HG03565 (cell line): Measurements from ENCODE around the gene PTMA.
"Not testable (repeated sequence)": the region's sequence is repeated elsewhere in the genome, so short reads cannot be mapped to it uniquely, and the experiment has no call there.

ENCODE experiments used
- ATAC-seq: cut with Tn5 transposase; IDR thresholded peaks from one replicate; pipeline ENCODE4 v1.9.1; 2021; ENCODE audit warnings: mild to moderate bottlenecking, moderate library complexity; ENCODE audit not compliant: unreplicated experiment

PTMA gene

GRCh38 chr2:231714639-231715498, 6.5 kb downstream of the PTMA start:
- no peak for ATAC-seq

DNA sequence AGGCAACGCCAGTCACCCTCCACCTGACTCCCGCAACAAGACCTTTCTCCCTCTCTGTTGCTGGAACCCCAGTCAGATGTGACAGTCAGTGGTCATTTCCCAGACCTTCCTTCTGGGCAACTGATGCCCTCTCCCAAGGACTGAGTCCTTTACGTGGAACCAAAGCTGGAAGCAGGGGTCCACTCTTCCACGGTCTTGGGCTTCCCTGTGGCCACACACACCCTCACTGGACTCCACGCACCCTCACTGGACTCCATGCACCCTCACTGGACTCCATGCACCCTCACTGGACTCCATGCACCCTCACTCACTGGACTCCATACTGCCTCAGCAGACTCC, 7.1 kb downstream of the PTMA start:
- no peak for ATAC-seq

- ATAC-seq, result no peak
Observed at GRCh38 chr2:231715988-231716616, 7.8 kb downstream of the PTMA start.

DNA sequence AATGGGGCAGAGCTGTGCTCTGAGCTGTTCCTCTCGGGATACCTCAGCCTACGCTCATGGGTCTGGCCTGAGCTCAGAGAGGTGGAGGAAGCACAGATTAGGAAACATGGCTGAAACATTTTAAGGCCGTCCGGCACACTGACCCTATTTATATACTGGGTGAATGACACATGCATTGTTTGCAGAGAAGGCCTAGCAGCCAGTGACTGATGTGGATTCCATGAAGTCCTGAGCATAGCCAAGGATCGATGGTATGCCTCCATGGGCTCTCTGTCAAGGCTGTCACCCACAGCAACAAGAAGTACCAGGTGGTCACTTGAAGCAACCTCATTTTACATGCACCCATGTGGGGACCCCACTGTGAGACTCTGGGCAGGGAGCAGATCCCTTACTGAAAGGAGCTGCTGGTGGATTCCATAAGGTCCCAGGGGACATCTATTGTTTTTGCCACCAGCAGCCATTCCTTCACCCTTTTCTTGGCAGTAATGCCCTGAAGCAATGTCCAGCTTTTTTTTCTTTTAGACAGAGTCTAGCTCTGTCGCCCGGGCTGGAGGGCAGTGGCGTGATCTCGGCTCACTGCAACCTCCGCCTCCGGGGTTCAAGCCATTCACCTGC, 8.4 kb downstream of the PTMA start:
- ATAC-seq, result no peak

GRCh38 chr2:231717281-231718171, 9.2 kb downstream of the PTMA start:
- no peak for ATAC-seq

GRCh38 chr2:231718799-231719198, 10.5 kb downstream of the PTMA start:
- ATAC-seq, result no peak

DNA sequence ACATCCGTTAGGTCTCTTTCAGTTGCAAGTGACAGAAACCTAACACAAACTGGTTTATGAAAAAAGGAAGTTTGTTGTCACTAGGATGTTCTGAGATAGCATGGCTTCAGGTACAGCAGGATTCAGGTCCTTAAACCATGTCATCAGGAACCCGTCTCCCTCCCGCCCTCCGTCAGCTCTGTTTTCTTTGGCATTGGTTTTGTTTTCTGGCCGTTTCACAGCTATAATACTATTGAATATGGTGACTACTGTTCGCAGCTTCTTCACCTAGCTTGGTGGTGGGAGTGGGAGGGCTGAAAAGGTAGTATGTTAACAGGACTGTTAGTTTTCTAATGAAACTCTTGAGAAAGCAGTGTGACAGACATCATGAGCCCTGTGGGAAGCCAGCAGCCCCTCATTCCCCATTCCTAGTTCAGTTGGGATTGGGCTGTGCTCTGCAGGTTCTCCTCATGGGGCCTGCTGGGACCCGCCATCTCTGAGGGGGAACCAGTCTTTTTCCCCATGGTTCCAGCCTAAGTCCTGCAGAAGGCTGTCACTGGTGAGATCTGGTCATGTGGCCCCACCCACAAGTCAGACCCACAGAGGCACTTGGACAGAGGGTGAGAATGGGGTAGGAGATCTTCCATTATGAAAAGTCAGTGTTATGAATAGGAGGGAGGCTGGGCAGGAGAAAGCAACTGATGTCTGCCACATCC, 12.1 kb downstream of the PTMA start:
- ATAC-seq, result no peak

DNA sequence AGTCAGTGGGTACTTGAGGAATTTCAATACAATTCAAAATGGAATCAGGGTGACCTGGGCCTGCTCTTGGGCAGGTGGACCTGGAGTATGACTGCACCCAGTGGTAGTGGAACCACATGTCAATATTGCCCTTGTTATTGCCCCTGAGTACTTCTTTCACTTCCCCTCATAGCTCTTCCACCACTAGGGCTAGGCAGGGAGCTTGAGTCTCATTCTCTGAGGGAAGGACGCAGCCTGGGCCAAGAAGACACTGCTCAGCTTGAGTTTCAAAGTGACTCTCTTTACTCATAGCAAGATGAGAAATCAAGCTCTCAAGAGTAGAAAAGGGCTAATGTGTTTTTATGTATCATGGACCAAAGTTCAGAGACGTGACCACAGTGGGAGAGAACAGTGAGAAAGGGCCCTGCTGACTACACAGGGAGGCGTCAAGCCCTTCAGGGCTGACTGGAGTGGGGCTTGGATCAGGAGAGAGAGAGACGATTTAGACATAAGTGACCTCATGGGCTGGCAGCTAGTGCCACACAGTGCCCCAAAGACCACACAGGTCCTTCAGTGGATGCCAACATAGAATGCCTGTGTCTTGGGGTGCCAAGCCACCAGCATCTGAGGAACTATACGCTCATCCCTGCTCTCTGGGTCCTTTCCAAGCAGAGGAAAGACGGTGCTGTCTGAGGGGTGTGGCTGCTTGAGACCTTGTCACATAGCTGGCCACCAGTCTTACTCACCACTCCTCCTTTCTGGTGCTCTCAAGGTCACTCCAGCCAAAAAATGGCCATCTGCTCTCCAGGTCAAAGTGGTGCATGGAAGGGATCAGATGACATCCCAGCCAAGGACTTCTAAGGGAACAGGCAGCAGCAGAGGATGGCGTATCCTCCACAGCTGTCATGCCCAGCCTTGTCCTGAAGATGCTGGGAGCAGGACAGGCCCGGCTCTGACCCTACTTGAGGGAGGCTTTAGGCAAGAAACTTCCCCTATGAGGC, 13.0 kb downstream of the PTMA start:
- peak; percentile 58 for ATAC-seq

DNA sequence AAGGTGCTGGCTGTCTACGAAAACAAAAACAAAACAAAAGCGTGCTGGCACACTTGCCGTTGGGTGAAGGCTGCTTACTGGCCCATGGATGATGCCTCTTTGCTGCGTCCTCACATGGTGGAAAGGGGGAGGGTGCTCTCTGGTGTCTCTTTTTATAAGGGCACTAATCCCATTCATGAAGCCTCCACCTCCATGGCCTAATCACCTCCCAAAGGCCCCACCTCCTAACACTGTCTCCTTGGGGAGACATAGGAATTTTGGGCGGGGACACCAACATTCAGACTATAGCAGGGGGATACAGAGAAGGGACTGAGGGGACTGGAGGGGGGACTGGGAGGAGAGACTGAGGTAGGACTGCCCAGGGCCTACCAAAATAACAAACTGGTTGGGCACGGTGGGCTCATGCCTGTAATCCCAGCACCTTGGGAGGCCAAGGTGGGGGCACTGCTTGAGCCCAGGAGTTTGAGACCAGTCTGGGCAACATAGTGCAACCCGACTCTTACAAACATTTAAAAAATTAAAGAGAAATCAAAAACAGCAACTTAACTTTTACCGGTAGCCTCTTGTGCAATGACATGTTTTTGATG, 14.5 kb downstream of the PTMA start:
- ATAC-seq, result no peak

GRCh38 chr2:231725476-231725875, 17.2 kb downstream of the PTMA start:
- no peak for ATAC-seq

GRCh38 chr2:231726276-231726675, 18.0 kb downstream of the PTMA start:
- no peak for ATAC-seq

GRCh38 chr2:231727621-231728020, 19.3 kb downstream of the PTMA start:
- no peak for ATAC-seq

- ATAC-seq, result no peak
Observed at GRCh38 chr2:231732604-231733003, 24.3 kb downstream of the PTMA start.

- no peak for ATAC-seq
Observed at GRCh38 chr2:231737761-231738160, 29.4 kb downstream of the PTMA start.

- no peak for ATAC-seq
Observed at GRCh38 chr2:231743376-231744116, 35.2 kb downstream of the PTMA start.

DNA sequence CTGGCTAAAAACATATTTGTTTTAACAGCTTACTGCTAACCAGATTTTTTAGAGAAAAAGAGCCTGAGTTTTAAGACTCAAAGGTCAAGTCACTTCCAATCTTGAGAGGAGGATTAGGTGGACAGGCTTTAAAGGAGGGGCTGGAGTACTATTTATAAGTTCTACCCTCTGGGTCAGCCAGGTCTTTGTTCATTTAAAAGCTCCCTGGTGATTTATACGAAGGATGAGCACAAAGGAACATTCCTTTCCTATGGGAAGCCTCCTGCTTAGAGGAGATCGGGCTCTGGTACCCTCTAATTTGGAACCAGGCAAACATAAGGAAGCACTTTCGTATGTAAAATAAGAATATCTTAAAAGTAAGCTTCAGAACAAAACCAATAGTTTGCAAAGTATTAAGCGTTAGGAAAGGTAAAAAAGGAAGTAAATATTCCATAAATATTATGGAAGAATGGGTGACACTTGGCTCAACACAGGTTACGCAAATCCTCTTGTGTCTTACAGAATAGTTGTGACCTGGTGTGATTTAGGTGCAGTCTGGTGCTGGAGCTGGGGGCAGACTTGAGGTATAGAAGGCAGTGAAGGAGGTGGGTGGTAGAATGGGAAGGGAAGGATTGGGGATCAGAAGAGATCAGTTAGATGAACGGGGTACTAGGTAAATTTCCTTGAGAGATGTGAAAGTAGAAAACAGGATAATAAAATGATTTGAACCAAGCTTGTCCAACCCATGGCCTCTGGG, 37.1 kb downstream of the PTMA start:
- no peak for ATAC-seq

- ATAC-seq, result not testable (repeated sequence)
Observed at GRCh38 chr2:231748153-231748896, 40.0 kb downstream of the PTMA start.
